Large intestine (tissue), 3 donors: ENCODE results near the gene TMEM100. TPM values are rescaled to one million over a fixed set of nuclear protein-coding genes. Genes with fewer than 3 reads are reported as not detected.
"Not testable (repeated sequence)": the region's sequence is repeated elsewhere in the genome, so short reads cannot be mapped to it uniquely, and the experiment has no call there.

ENCODE experiments used
- DNase-seq, 2 donors: peaks; one replicate each; pipeline versions ENCODE4 v3.0.0 to v3.0.0-alpha.2; 2013
- H3K27ac ChIP-seq: one replicate; pipeline ENCODE4 v1.5.1; 2013; ENCODE audit warnings: low read length
- H3K27me3 ChIP-seq: 2 replicates; pipeline ENCODE4 v1.6.1; 2013; ENCODE audit warnings: low read length; ENCODE audit not compliant: control insufficient read depth, insufficient read depth
- H3K36me3 ChIP-seq: 2 replicates; pipeline ENCODE4 v1.6.1; 2013; ENCODE audit warnings: low read length; ENCODE audit not compliant: control insufficient read depth, insufficient read depth
- H3K4me1 ChIP-seq: one replicate; pipeline ENCODE4 v1.6.1; 2013; ENCODE audit warnings: low read length; ENCODE audit not compliant: control insufficient read depth, insufficient read depth
- H3K4me3 ChIP-seq: one replicate; pipeline ENCODE4 v1.5.1; 2013; ENCODE audit warnings: low read length
- H3K9me3 ChIP-seq: one replicate; pipeline ENCODE4 v1.6.1; 2013; ENCODE audit warnings: mild to moderate bottlenecking, low read depth, low read length, moderate library complexity; ENCODE audit not compliant: control insufficient read depth
- WGBS: methylation state at CpG from one replicate; pipeline ENCODE4 v1.1.5; 2013; ENCODE audit warnings: low lambda C conversion rate; ENCODE audit not compliant: insufficient coverage; 5-methylcytosine and 5-hydroxymethylcytosine counted together
- polyA plus RNA-seq: library from polyadenylated mRNA; unstranded; fragments of 120-200 nt; gene quantifications from one replicate; pipeline ENCODE4 v1.2.1, GENCODE V29; 2013

Gene TMEM100
- polyA plus RNA-seq, 1 donor = 12.6 TPM

GRCh38 chr17:55688057-55688456 lies 34.6 kb downstream of the TMEM100 start:
- Histone ChIP-seq H3K36me3 (no peaks in the 10 kb centered on the region), H3K9me3 (no peaks in the 10 kb centered on the region), H3K27ac (no peak overlapping the region), H3K4me1 (no peaks in the 10 kb centered on the region), H3K4me3 (no peak overlapping the region), H3K27me3 (no peaks in the 10 kb centered on the region)
- 71% methylated on average over 1 of the region's 3 CpGs for WGBS
- no peak for DNase-seq

DNA sequence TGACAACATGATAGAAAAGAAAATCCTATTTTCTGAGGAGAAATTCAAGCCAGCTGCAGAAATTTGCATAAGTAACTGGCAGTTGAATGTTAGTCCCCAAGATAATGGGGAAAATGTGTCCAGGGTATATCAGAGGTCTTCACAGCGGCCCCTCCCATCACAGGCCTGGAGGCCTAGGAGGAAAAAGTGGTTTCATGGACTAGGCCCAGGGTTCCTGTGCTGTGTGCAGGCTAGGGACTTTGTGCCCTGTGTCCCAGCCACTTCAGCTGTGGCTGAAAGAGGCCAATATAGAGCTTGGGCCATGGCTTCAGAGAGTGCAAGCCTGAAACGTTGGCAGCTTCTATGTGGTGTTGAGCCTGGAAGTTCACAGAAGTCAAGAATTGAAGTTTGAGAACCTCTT lies 35.6 kb downstream of the TMEM100 start:
- no peaks in the 10 kb centered on the region for H3K27me3 ChIP-seq
- no peaks in the 10 kb centered on the region for H3K36me3 ChIP-seq
- H3K4me1 ChIP-seq = no peaks in the 10 kb centered on the region
- no peak for DNase-seq
- no peaks in the 10 kb centered on the region for H3K9me3 ChIP-seq
- no peak overlapping the region for H3K4me3 ChIP-seq
- no peak overlapping the region for H3K27ac ChIP-seq
- WGBS = no CpG with 5 or more reads among the region's 2 CpGs

DNA sequence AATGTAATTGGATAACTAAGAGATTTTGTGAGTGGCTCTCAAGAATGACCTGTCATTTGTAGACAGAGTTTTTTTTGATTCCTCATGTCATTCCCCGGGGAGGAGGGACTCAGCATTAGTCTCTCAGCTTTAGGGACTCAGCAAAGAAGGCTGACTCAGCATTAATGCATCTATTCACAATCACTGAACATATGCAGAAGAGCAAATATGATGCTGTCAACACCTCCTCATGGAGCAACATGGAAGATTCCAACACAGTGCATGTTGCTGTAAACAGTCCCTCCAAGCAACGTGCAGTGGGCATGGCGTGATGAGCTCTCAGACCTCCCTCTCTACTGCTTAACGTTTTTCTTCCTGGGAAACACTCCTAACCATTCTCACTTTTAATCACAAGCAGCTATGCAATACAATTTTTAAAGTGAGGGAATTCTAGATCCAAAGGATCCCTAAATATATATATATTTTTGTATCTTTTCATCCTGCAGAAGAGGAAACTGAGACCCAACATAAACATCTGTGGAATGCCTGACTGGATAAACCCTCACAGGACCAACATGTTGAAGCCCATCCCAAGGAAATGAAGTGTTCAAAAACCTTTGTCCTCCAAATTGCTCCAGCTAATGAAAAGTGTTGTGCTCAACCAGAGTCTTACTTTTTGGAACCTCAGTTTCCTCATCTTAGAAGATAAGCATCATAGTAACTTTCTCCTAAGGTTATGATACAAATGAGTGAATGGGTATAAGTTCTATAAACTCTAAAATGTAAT lies 38.9 kb downstream of the TMEM100 start:
- WGBS = no CpG with 5 or more reads among the region's 4 CpGs
- no peak overlapping the region for H3K27ac ChIP-seq
- no peaks in the 10 kb centered on the region for H3K4me1 ChIP-seq
- no peaks in the 10 kb centered on the region for H3K36me3 ChIP-seq
- no peaks in the 10 kb centered on the region for H3K27me3 ChIP-seq
- H3K4me3 ChIP-seq = no peak overlapping the region
- DNase-seq = no peak
- H3K9me3 ChIP-seq = no peaks in the 10 kb centered on the region

GRCh38 chr17:55681342-55681700 lies 41.3 kb downstream of the TMEM100 start:
- WGBS = 60% methylated on average over 1 of the region's 1 CpG
- DNase-seq = no peak
- Histone ChIP-seq H3K36me3 (no peaks in the 10 kb centered on the region), H3K9me3 (no peaks in the 10 kb centered on the region), H3K4me3 (no peak overlapping the region), H3K27me3 (no peaks in the 10 kb centered on the region), H3K4me1 (no peaks in the 10 kb centered on the region), H3K27ac (no peak overlapping the region)

- Histone ChIP-seq H3K27ac (no peak overlapping the region), H3K27me3 (no peaks in the 10 kb centered on the region), H3K9me3 (no peaks in the 10 kb centered on the region), H3K4me3 (no peak overlapping the region), H3K4me1 (no peaks in the 10 kb centered on the region), H3K36me3 (no peaks in the 10 kb centered on the region)
- 78% methylated on average over 1 of the region's 4 CpGs for WGBS
- DNase-seq = no peak
Measured at GRCh38 chr17:55680686-55681341, 41.9 kb downstream of the TMEM100 start.

- Histone ChIP-seq H3K27ac (no peak overlapping the region), H3K27me3 (no peaks in the 10 kb centered on the region), H3K4me1 (no peaks in the 10 kb centered on the region), H3K36me3 (no peaks in the 10 kb centered on the region), H3K4me3 (no peak overlapping the region), H3K9me3 (no peaks in the 10 kb centered on the region)
- WGBS = no CpG with 5 or more reads among the region's 1 CpG
- DNase-seq = no peak
Measured at GRCh38 chr17:55677446-55677845, 45.2 kb downstream of the TMEM100 start.

DNA sequence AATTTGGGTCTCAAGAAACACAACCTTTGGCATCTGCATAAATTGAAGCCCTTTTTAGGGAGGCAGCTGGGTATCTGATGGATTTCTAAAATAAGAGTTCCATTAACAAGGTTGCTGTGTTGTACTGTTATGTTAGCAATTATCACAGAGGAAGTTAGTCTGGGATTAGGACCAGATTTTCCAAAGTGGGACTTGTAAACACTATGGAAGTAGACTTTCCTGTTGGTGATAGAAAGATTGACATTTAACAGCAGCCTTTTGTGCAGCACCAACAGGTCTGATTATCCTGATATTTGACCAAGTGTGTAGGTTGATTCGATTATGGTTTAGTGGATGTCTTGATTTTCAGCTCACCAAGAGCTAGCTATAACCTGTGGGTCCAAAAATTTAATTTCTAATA lies 46.4 kb downstream of the TMEM100 start:
- Histone ChIP-seq H3K4me3 (no peak overlapping the region), H3K27ac (no peak overlapping the region), H3K9me3 (no peaks in the 10 kb centered on the region), H3K36me3 (no peaks in the 10 kb centered on the region), H3K27me3 (no peaks in the 10 kb centered on the region), H3K4me1 (no peaks in the 10 kb centered on the region)
- no CpG with 5 or more reads among the region's 1 CpG for WGBS
- no peak for DNase-seq

GRCh38 chr17:55673743-55674506 lies 48.7 kb downstream of the TMEM100 start:
- no peaks in the 10 kb centered on the region for H3K4me1 ChIP-seq
- 75% methylated on average over 2 of the region's 3 CpGs for WGBS
- no peak overlapping the region for H3K27ac ChIP-seq

DNA sequence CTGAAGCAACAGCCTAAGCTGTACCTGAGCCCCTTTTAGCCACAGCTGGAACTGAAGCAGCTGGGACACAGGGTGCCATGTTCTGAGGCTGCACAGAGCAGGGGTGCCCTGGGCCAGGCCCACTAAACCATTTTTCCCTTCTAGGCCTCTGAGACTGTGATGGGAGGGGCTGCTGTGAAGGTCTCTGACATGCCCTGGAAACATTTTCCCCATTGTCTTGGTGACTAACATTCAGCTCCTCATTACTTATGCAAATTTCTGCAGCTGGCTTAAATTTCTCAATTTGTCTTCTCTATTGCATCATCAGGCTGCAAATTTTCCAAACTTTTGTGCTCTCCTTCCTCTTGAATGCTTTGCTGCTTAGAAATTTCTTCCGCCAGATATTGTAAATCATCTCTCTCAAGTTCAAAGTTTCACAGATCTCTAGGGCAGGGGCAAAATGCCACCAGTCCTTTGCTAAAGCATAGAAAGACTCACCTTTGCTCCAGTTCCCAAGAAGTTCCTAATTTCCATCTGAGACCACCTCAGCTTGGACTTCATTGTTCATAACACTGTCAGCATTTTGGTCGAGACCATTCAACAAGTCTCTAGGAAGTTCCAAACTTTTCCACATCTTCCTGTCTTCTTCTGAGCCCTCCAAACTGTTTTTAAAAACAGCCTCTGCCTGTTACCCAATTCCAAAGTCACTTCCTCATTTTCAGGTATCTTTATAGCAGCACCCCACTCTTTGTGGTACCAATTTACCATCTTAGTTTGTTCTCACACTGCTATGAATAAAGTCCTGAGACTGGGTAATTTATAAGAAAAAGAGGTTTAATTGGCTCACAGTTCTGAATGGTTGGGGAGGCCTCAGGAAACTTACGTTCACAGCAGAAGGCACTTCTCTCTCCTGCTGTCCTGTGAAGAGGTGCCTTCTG lies 49.8 kb downstream of the TMEM100 start:
- DNase-seq = no peak
- Histone ChIP-seq H3K4me1 (no peaks in the 10 kb centered on the region), H3K36me3 (no peaks in the 10 kb centered on the region), H3K27me3 (no peaks in the 10 kb centered on the region), H3K27ac (no peak overlapping the region), H3K9me3 (no peaks in the 10 kb centered on the region), H3K4me3 (no peak overlapping the region)
- WGBS = no CpG with 5 or more reads among the region's 3 CpGs

More at GRCh38 chr17:55673743-55674506, 48.7 kb downstream of the TMEM100 start:
- H3K9me3 ChIP-seq = no peaks in the 10 kb centered on the region
- no peaks in the 10 kb centered on the region for H3K36me3 ChIP-seq
- H3K4me3 ChIP-seq = no peak overlapping the region
- no peak for DNase-seq
- H3K27me3 ChIP-seq = no peaks in the 10 kb centered on the region

DNA sequence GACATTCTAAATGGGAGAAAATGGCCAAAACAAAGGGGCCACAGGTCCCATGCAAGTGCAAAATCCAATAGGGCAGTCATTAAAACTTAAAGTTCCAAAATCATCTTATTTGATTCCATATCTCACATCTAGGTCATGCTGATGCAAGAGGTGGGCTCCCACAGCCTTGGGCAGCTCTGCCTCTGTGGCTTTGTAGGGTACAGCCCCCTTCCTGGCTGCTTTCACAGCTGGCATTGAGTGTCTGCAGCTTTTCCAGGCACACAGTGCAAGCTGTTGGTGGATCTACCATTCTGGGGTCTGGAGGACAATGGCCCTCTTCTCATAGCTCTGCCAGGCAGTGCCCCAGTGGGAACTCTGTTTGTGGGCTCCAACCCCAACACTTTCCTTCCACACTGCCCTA lies 50.7 kb downstream of the TMEM100 start:
- H3K27me3 ChIP-seq, H3K27ac ChIP-seq, H3K9me3 ChIP-seq, DNase-seq, H3K36me3 ChIP-seq, H3K4me3 ChIP-seq, H3K4me1 ChIP-seq: not testable (repeated sequence)
